CD14-positive monocyte (primary cell): Measurements from ENCODE around the gene HTR5A. TPM values are rescaled to one million over a fixed set of nuclear protein-coding genes. Genes with fewer than 3 reads are reported as not detected.

Experiments
- DNase-seq, 3 donors: peaks; one replicate each; pipeline ENCODE4 v3.0.0-alpha.2; 2011 to 2022
- H2AFZ ChIP-seq: 2 replicates; pipeline ENCODE4 v1.6.0; 2012; ENCODE audit warnings: mild to moderate bottlenecking, low read depth, low read length, inconsistent platforms; ENCODE audit not compliant: insufficient read depth, poor library complexity, severe bottlenecking
- H3K27ac ChIP-seq, 2 donors: 1 replicate in 1 of 2; 2 replicates in 1 of 2; pipeline ENCODE4 v1.5.1; 2012 to 2013; ENCODE audit warnings: low read length in 2 of 2, control low read depth in 1 of 2, inconsistent platforms in 1 of 2, low read depth in 1 of 2, mild to moderate bottlenecking in 1 of 2
- H3K27me3 ChIP-seq, 2 donors: one replicate each; pipeline versions ENCODE4 v1.6.0 to v1.6.1; 2011 to 2013; ENCODE audit warnings: low read length in 2 of 2; ENCODE audit not compliant: control insufficient read depth in 2 of 2, insufficient read depth in 2 of 2
- H3K36me3 ChIP-seq, 2 donors: replicated peaks in 1 of 2; 1 replicate in 1 of 2; 2 replicates in 1 of 2; pipeline versions ENCODE4 v1.5.1 to v1.6.1; 2012 to 2013; ENCODE audit warnings: low read length in 2 of 2, control low read depth in 1 of 2, inconsistent platforms in 1 of 2, mild to moderate bottlenecking in 1 of 2; ENCODE audit not compliant: insufficient read depth in 2 of 2, control insufficient read depth in 1 of 2
- H3K4me1 ChIP-seq, 2 donors: 1 replicate in 1 of 2; 2 replicates in 1 of 2; pipeline versions ENCODE4 v1.5.1 to v1.6.1; 2012 to 2013; ENCODE audit warnings: low read length in 2 of 2, control low read depth in 1 of 2, inconsistent platforms in 1 of 2, mild to moderate bottlenecking in 1 of 2, moderate library complexity in 1 of 2; ENCODE audit not compliant: insufficient read depth in 2 of 2, control insufficient read depth in 1 of 2
- H3K4me2 ChIP-seq: replicated peaks from 2 replicates; pipeline ENCODE3; 2012; ENCODE audit warnings: low read length, moderate library complexity, mild to moderate bottlenecking; ENCODE audit not compliant: poor library complexity, severe bottlenecking; ENCODE audit errors: extremely low read depth
- H3K4me3 ChIP-seq, 3 experiments: fragments of 200-600 bp in 1 of 3; sonication (generic) in 1 of 3; replicated peaks in 1 of 3; 1 replicate in 2 of 3; 2 replicates in 1 of 3; pipeline ENCODE4 v1.5.1; 2011 to 2013; ENCODE audit warnings: low read length in 3 of 3, mild to moderate bottlenecking in 3 of 3, control low read depth in 2 of 3, low read depth in 2 of 3, inconsistent platforms in 1 of 3, moderate library complexity in 1 of 3
- H3K79me2 ChIP-seq: 2 replicates; pipeline ENCODE4 v1.6.0; 2012; ENCODE audit warnings: mild to moderate bottlenecking, control low read depth, inconsistent platforms, low read length, moderate library complexity; ENCODE audit not compliant: insufficient read depth
- H3K9ac ChIP-seq: 2 replicates; pipeline ENCODE4 v1.6.0; 2017; ENCODE audit warnings: low read length, mild to moderate bottlenecking; ENCODE audit not compliant: insufficient read depth, poor library complexity, severe bottlenecking
- H3K9me3 ChIP-seq, 2 donors: replicated peaks in 1 of 2; 1 replicate in 1 of 2; 2 replicates in 1 of 2; pipeline versions ENCODE4 v1.5.1 to v1.6.1; 2012 to 2013; ENCODE audit warnings: low read length in 2 of 2, control low read depth in 1 of 2; ENCODE audit not compliant: control insufficient read depth in 1 of 2, insufficient read depth in 1 of 2
- H4K20me1 ChIP-seq: 2 replicates; pipeline ENCODE4 v1.6.0; 2012; ENCODE audit warnings: mild to moderate bottlenecking, low read length, control low read depth, moderate library complexity; ENCODE audit not compliant: insufficient read depth
- H3K27ac Mint-ChIP-seq, 7 donors: one replicate each; pipeline ENCODE4 v1.8.0; 2020; ENCODE audit warnings: mild to moderate bottlenecking in 7 of 7, mixed read lengths in 7 of 7, moderate library complexity in 6 of 7, inconsistent platforms in 2 of 7
- H3K27me3 Mint-ChIP-seq, 3 donors: one replicate each; pipeline ENCODE4 v1.8.0; 2021 to 2022; ENCODE audit warnings: low read depth in 3 of 3, mild to moderate bottlenecking in 3 of 3, mixed read lengths in 3 of 3, moderate library complexity in 3 of 3, inconsistent platforms in 1 of 3
- H3K36me3 Mint-ChIP-seq, 2 donors: one replicate each; pipeline ENCODE4 v1.8.0; 2020; ENCODE audit warnings: mixed read lengths in 2 of 2, inconsistent platforms in 1 of 2, mild to moderate bottlenecking in 1 of 2
- H3K4me1 Mint-ChIP-seq: one replicate; pipeline ENCODE4 v1.8.0; 2020; ENCODE audit warnings: mild to moderate bottlenecking, mixed read lengths
- H3K4me3 Mint-ChIP-seq, 2 donors: one replicate each; pipeline ENCODE4 v1.8.0; 2020; ENCODE audit warnings: mild to moderate bottlenecking in 2 of 2, mixed read lengths in 2 of 2, moderate library complexity in 1 of 2
- H3K9me3 Mint-ChIP-seq, 7 donors: one replicate each; pipeline ENCODE4 v1.8.0; 2020 to 2022; ENCODE audit warnings: mixed read lengths in 7 of 7, mild to moderate bottlenecking in 6 of 7, moderate library complexity in 6 of 7, inconsistent platforms in 2 of 7
- WGBS: methylation state at CpG from one replicate; pipeline ENCODE4 v1.1.5; 2013; ENCODE audit warnings: missing lambda C conversion rate; ENCODE audit not compliant: insufficient coverage; 5-methylcytosine and 5-hydroxymethylcytosine counted together
- intact Hi-C, 2 donors: fragments of 100-400 bp; cut with micrococcal nuclease; formaldehyde crosslinking; loops; one replicate each; pipeline versions ENCODE4 v1.15.0 to v1.15.1; 2023
- polyA plus RNA-seq, 3 donors: library from polyadenylated mRNA; depleted of rRNA in 1 of 3; unstranded in 2 of 3; stranded (reverse) in 1 of 3; fragments of 300-500 nt in 2 of 3; fragments of >200 nt in 1 of 3; fragmentation: Illumina TruSeq in 2 of 3; gene quantifications; 1 replicate in 2 of 3; 2 replicates in 1 of 3; pipeline ENCODE4 v1.2.3, GENCODE V29; 2012 to 2021
- TF ChIP-seq, protein P1 (sequence below): fragments of 200-600 bp; IDR thresholded peaks from one replicate; pipeline ENCODE4 v1.8.0; 2022; ENCODE audit warnings: antibody characterized with exemption, mild to moderate bottlenecking

HTR5A gene
- polyA plus RNA-seq, 3 donors: not detected

DNA sequence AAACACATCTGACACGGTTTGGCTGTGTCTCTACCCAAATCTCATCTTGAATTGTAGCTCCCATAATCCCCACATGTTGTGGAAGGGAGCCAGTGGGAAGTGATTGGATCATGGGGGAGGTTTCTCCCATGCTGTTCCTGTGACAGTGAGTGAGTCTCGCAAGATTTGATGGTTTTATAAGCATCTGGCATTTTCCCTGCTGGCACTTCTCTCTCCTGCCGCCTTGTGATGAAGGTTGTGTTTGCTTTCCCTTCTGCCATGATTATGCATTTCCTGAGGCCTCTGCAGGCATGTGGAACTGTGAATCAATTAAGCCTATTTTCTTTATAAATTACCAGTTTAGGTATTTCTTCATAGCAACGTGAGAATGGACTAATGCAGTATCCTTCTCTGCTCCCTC lies 5.9 kb upstream of the HTR5A start:
- Histone ChIP-seq H3K4me3 (no peak overlapping the region), H3K4me2 (no peak overlapping the region), H3K27ac (no peak overlapping the region), H4K20me1 (no peaks in the 10 kb centered on the region), H3K27me3 (no peaks in the 10 kb centered on the region), H3K9ac (no peak overlapping the region), H3K36me3 (no peaks in the 10 kb centered on the region), H3K79me2 (no peaks in the 10 kb centered on the region), H3K9me3 (no peaks in the 10 kb centered on the region), H2AFZ (no peak overlapping the region), H3K4me1 (no peaks in the 10 kb centered on the region)
- WGBS: no CpG with 5 or more reads among the region's 4 CpGs
- DNase-seq: no peak
- Mint-ChIP-seq H3K27me3 (peaks cover 0 to 7% (median 5%) of the 10 kb centered on the region in 3 donors), H3K36me3 (no peaks in the 10 kb centered on the region), H3K4me1 (no peaks in the 10 kb centered on the region), H3K4me3 (no peak overlapping the region), H3K9me3 (peaks cover 0 to 4% (median 2%) of the 10 kb centered on the region in 7 donors), H3K27ac (no peak overlapping the region)
- TF ChIP-seq, protein P1, sequence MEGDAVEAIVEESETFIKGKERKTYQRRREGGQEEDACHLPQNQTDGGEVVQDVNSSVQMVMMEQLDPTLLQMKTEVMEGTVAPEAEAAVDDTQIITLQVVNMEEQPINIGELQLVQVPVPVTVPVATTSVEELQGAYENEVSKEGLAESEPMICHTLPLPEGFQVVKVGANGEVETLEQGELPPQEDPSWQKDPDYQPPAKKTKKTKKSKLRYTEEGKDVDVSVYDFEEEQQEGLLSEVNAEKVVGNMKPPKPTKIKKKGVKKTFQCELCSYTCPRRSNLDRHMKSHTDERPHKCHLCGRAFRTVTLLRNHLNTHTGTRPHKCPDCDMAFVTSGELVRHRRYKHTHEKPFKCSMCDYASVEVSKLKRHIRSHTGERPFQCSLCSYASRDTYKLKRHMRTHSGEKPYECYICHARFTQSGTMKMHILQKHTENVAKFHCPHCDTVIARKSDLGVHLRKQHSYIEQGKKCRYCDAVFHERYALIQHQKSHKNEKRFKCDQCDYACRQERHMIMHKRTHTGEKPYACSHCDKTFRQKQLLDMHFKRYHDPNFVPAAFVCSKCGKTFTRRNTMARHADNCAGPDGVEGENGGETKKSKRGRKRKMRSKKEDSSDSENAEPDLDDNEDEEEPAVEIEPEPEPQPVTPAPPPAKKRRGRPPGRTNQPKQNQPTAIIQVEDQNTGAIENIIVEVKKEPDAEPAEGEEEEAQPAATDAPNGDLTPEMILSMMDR: no peak
- intact Hi-C loops: no loop called here

- peaks cover 11 to 18% (median 13%) of the 10 kb centered on the region in 3 donors for H3K27me3 Mint-ChIP-seq
- H3K9me3 Mint-ChIP-seq: peaks cover 0 to 6% (median 2%) of the 10 kb centered on the region in 7 donors
- no peaks in the 10 kb centered on the region for H4K20me1 ChIP-seq
- no peaks in the 10 kb centered on the region for H3K4me1 ChIP-seq
- no peak overlapping the region for H3K4me3 ChIP-seq
- no peaks in the 10 kb centered on the region for H3K36me3 ChIP-seq
- H2AFZ ChIP-seq: no peak overlapping the region
- H3K27ac Mint-ChIP-seq: no peak overlapping the region
- no peak overlapping the region for H3K9ac ChIP-seq
- WGBS: 64% methylated on average over 4 of the region's 7 CpGs
- H3K4me2 ChIP-seq: no peak overlapping the region
- no peaks in the 10 kb centered on the region for H3K9me3 ChIP-seq
- H3K4me3 Mint-ChIP-seq: no peak overlapping the region
- intact Hi-C loops: no loop called here
- H3K4me1 Mint-ChIP-seq: no peaks in the 10 kb centered on the region
- H3K36me3 Mint-ChIP-seq: no peaks in the 10 kb centered on the region
- no peaks in the 10 kb centered on the region for H3K79me2 ChIP-seq
- H3K27me3 ChIP-seq: peaks cover 0 to 14% of the 10 kb centered on the region in 2 donors
- DNase-seq: no peak
- H3K27ac ChIP-seq: no peak overlapping the region
- TF ChIP-seq, protein P1: no peak
Observed at GRCh38 chr7:155066417-155066950, 3.6 kb upstream of the HTR5A start.
